AG08395 (cell line): ENCODE data around the gene NXNL2.

Experiments used
- DNase-seq: peaks from one replicate; pipeline ENCODE4 v3.0.0; 2012; ENCODE audit warnings: mixed read lengths, low spot score

The NXNL2 gene

GRCh38 chr9:88534456-88535225, at the start of gene NXNL2:
NXNL2 (plus strand) TSS chr9:88535178; CDS start chr9:88535435, 257 bp downstream.
- DNase-seq, result peak; percentile 89

- no peak for DNase-seq
Measured at GRCh38 chr9:88488166-88488565, 46.8 kb upstream of the NXNL2 start.

- DNase-seq, result no peak
Measured at GRCh38 chr9:88494983-88495721, 39.8 kb upstream of the NXNL2 start.

GRCh38 chr9:88497224-88497623, 37.8 kb upstream of the NXNL2 start:
- no peak for DNase-seq

- no peak for DNase-seq
Measured at GRCh38 chr9:88498880-88499279, 36.1 kb upstream of the NXNL2 start.

- no peak for DNase-seq
Measured at GRCh38 chr9:88501086-88501485, 33.9 kb upstream of the NXNL2 start.

- DNase-seq, result no peak
Measured at GRCh38 chr9:88502552-88503034, 32.4 kb upstream of the NXNL2 start.

GRCh38 chr9:88503081-88503844, 31.7 kb upstream of the NXNL2 start:
- DNase-seq, result no peak

GRCh38 chr9:88503845-88504764, 30.9 kb upstream of the NXNL2 start:
- no peak for DNase-seq

- no peak for DNase-seq
Measured at GRCh38 chr9:88508326-88508725, 26.7 kb upstream of the NXNL2 start.

- DNase-seq, result no peak
Measured at GRCh38 chr9:88511906-88512305, 23.1 kb upstream of the NXNL2 start.

- DNase-seq, result no peak
Measured at GRCh38 chr9:88514247-88514646, 20.7 kb upstream of the NXNL2 start.

GRCh38 chr9:88521308-88521707, 13.7 kb upstream of the NXNL2 start:
- DNase-seq, result no peak

GRCh38 chr9:88522360-88522759, 12.6 kb upstream of the NXNL2 start:
- DNase-seq, result no peak

- DNase-seq, result peak; percentile 57
Measured at GRCh38 chr9:88523056-88523455, 11.9 kb upstream of the NXNL2 start.

GRCh38 chr9:88524911-88525310, 10.1 kb upstream of the NXNL2 start:
- DNase-seq, result no peak

- no peak for DNase-seq
Measured at GRCh38 chr9:88527618-88528017, 7.4 kb upstream of the NXNL2 start.

- no peak for DNase-seq
Measured at GRCh38 chr9:88528080-88528790, 6.7 kb upstream of the NXNL2 start.

GRCh38 chr9:88529496-88529895, 5.5 kb upstream of the NXNL2 start:
- no peak for DNase-seq

- DNase-seq, result peak; percentile 72
Measured at GRCh38 chr9:88530051-88530450, 4.9 kb upstream of the NXNL2 start.
